ENCODE data around the gene CD300H.

GRCh38 chr17:74516561-74517328, 50.6 kb downstream of the CD300H start:
- TF ChIP-seq CTCF (IDR thresholded peaks at IDR 0.05), result no peak
- TF ChIP-seq POLR2AphosphoS5 (IDR thresholded peaks at IDR 0.05), result no peak

Data from prostate gland (tissue), 2 donors.